GM23338 (cell line): ENCODE results near the gene ZNF532. TPM values are rescaled to one million over a fixed set of nuclear protein-coding genes. Genes with fewer than 3 reads are reported as not detected.

ENCODE experiments used
- ATAC-seq: fragments of 200-7000 bp; cut with Tn5 transposase; 3 replicates; pipeline ENCODE4 v1.9.1; 2020
- DNase-seq: peaks from one replicate; pipeline ENCODE4 v3.0.0-alpha.2; 2015; ENCODE audit warnings: low spot score
- H2AFZ ChIP-seq: fragments of 200-600 bp; sonication (generic); 2 replicates; pipeline ENCODE4 v1.8.0; 2016; ENCODE audit warnings: antibody characterized with exemption, mild to moderate bottlenecking, moderate library complexity
- H3F3A ChIP-seq: fragments of 200-600 bp; sonication (generic); replicated peaks from 2 replicates; pipeline ENCODE4 v1.8.0; 2017; ENCODE audit warnings: antibody characterized with exemption, mixed run types, low read depth
- H3K27ac ChIP-seq: fragments of 200-600 bp; sonication (generic); 2 replicates; pipeline ENCODE4 v1.6.1; 2016; ENCODE audit warnings: low read depth
- H3K27me3 ChIP-seq: fragments of 200-600 bp; sonication (generic); 2 replicates; pipeline ENCODE4 v1.8.0; 2016; ENCODE audit warnings: mild to moderate bottlenecking, mixed run types, moderate library complexity; ENCODE audit not compliant: insufficient read depth
- H3K36me3 ChIP-seq: fragments of 200-600 bp; sonication (generic); 2 replicates; pipeline ENCODE4 v1.8.0; 2016; ENCODE audit warnings: mild to moderate bottlenecking; ENCODE audit not compliant: insufficient read depth
- H3K4me1 ChIP-seq: fragments of 200-600 bp; sonication (generic); 2 replicates; pipeline ENCODE4 v1.8.0; 2016; ENCODE audit warnings: mild to moderate bottlenecking, moderate library complexity; ENCODE audit not compliant: insufficient read depth
- H3K4me2 ChIP-seq: fragments of 200-600 bp; sonication (generic); 2 replicates; pipeline ENCODE4 v1.7.1; 2017; ENCODE audit warnings: mixed run types
- H3K4me3 ChIP-seq: fragments of 200-600 bp; sonication (generic); 2 replicates; pipeline ENCODE4 v1.6.1; 2016; ENCODE audit warnings: mixed run types
- H3K79me2 ChIP-seq: fragments of 200-600 bp; sonication (generic); replicated peaks from 2 replicates; pipeline ENCODE4 v1.8.0; 2017; ENCODE audit warnings: mild to moderate bottlenecking; ENCODE audit not compliant: insufficient read depth
- H3K9me2 ChIP-seq: fragments of 200-600 bp; sonication (generic); 2 replicates; pipeline ENCODE4 v1.8.0; 2017; ENCODE audit not compliant: insufficient read depth
- H4K20me1 ChIP-seq: fragments of 200-600 bp; sonication (generic); replicated peaks from 2 replicates; pipeline ENCODE4 v1.8.0; 2017; ENCODE audit warnings: mild to moderate bottlenecking; ENCODE audit not compliant: insufficient read depth
- H3K27ac Mint-ChIP-seq: 2 replicates; pipeline ENCODE4 v1.8.0; 2020; ENCODE audit warnings: inconsistent platforms, mild to moderate bottlenecking, moderate library complexity, mixed read lengths
- H3K27me3 Mint-ChIP-seq: 3 replicates; pipeline ENCODE4 v1.8.0; 2022; ENCODE audit warnings: low read depth, mild to moderate bottlenecking, moderate library complexity, mixed read lengths, inconsistent platforms; ENCODE audit not compliant: insufficient read depth, poor library complexity
- H3K36me3 Mint-ChIP-seq: 3 replicates; pipeline ENCODE4 v1.8.0; 2021; ENCODE audit warnings: low read depth, mild to moderate bottlenecking, inconsistent platforms, moderate library complexity, mixed read lengths
- H3K4me1 Mint-ChIP-seq: 3 replicates; pipeline ENCODE4 v1.8.0; 2020; ENCODE audit warnings: mild to moderate bottlenecking, inconsistent platforms, mixed read lengths
- H3K4me3 Mint-ChIP-seq: 3 replicates; pipeline ENCODE4 v1.8.0; 2021; ENCODE audit warnings: moderate library complexity, mild to moderate bottlenecking, inconsistent platforms, mixed read lengths
- H3K9me3 Mint-ChIP-seq: 3 replicates; pipeline ENCODE4 v1.8.0; 2020; ENCODE audit warnings: moderate library complexity, mild to moderate bottlenecking, inconsistent platforms, mixed read lengths
- CREB1 ChIP-seq: fragments of 250-450 bp; sonication (Bioruptor Pico); IDR thresholded peaks from 2 replicates; pipeline ENCODE4 v1.5.0; 2020; ENCODE audit warnings: low read depth, mild to moderate bottlenecking, moderate library complexity
- CTCF ChIP-seq, 2 experiments: fragments of 200-600 bp in 1 of 2; sonication (generic) in 1 of 2; conservative IDR thresholded peaks; 2 replicates each; pipeline versions ENCODE4 v1.5.1 to v1.6.1; 2016 to 2017; ENCODE audit warnings: antibody characterized with exemption in 2 of 2, low read depth in 2 of 2, mild to moderate bottlenecking in 2 of 2, moderate library complexity in 1 of 2
- ETS1 ChIP-seq: IDR thresholded peaks from 2 replicates; pipeline ENCODE4 v1.6.1; 2016; ENCODE audit warnings: antibody characterized with exemption
- EZH2 ChIP-seq: fragments of 200-600 bp; sonication (generic); IDR thresholded peaks from one replicate; pipeline ENCODE4 v1.8.0; 2017; ENCODE audit warnings: antibody characterized with exemption, mild to moderate bottlenecking, low read depth; ENCODE audit not compliant: unreplicated experiment
- EZH2phosphoT487 ChIP-seq: fragments of 200-600 bp; sonication (generic); IDR thresholded peaks from one replicate; pipeline ENCODE4 v1.8.1; 2018; ENCODE audit warnings: antibody characterized with exemption; ENCODE audit not compliant: unreplicated experiment
- JUNB ChIP-seq: IDR thresholded peaks from one replicate; pipeline ENCODE4 v1.6.1; 2016; ENCODE audit warnings: antibody characterized with exemption; ENCODE audit not compliant: unreplicated experiment
- NANOG ChIP-seq: IDR thresholded peaks from 2 replicates; pipeline ENCODE4 v1.6.1; 2016; ENCODE audit warnings: antibody characterized with exemption, borderline replicate concordance
- POLR2AphosphoS5 ChIP-seq: IDR thresholded peaks from 2 replicates; pipeline ENCODE4 v1.6.1; 2016; ENCODE audit warnings: antibody characterized with exemption, low read depth
- REST ChIP-seq: IDR thresholded peaks from one replicate; pipeline ENCODE4 v1.6.1; 2018; ENCODE audit warnings: antibody characterized with exemption; ENCODE audit not compliant: unreplicated experiment
- STAT1 ChIP-seq: IDR thresholded peaks from one replicate; pipeline ENCODE4 v1.6.1; 2016; ENCODE audit warnings: antibody characterized with exemption; ENCODE audit not compliant: unreplicated experiment
- ZNF114 ChIP-seq: fragments of 250-450 bp; sonication (Bioruptor Pico); IDR thresholded peaks from 2 replicates; pipeline ENCODE4 v1.5.0; 2020; ENCODE audit warnings: mild to moderate bottlenecking, moderate library complexity
- ZNF331 ChIP-seq: fragments of 250-450 bp; sonication (Bioruptor Pico); IDR thresholded peaks from 2 replicates; pipeline ENCODE4 v1.5.0; 2020; ENCODE audit warnings: low read depth, mild to moderate bottlenecking, moderate library complexity
- ZNF462 ChIP-seq: fragments of 250-450 bp; sonication (Bioruptor Pico); IDR thresholded peaks from 2 replicates; pipeline ENCODE4 v1.5.0; 2020; ENCODE audit warnings: mild to moderate bottlenecking, moderate library complexity
- polyA plus RNA-seq: library from polyadenylated mRNA; unstranded; fragments of >200 nt; fragmentation: Nextera tagmentation; extraction: Ambion mirVana; gene quantifications from 2 replicates; pipeline ENCODE4 v1.2.1, GENCODE V29; 2016
- total RNA-seq: library from RNA; depleted of rRNA; stranded (reverse); fragments of >200 nt; shearing (Covaris generic); gene quantifications from 2 replicates; pipeline ENCODE4 v1.2.3, GENCODE V29; 2014

ZNF532 gene
- total and polyA plus RNA-seq, 2 experiments from 2014 or later = 51.5 to 225 TPM

- Histone ChIP-seq H3K27ac (no peak overlapping the region), H3K79me2 (no peaks in the 10 kb centered on the region), H3K27me3 (no peaks in the 10 kb centered on the region), H4K20me1 (no peaks in the 10 kb centered on the region), H3K4me2 (peak overlapping the region; percentile 29; the same call in 1 of the 2 replicates), H3F3A (0 out of 2 replicates have a peak, but pooled peaks cover 3% of the 10 kb centered on the region), H3K9me2 (peaks cover 2% of the 10 kb centered on the region; the same call in 1 of the 2 replicates), H3K4me3 (no peak overlapping the region), H2AFZ (no peak overlapping the region), H3K36me3 (no peaks in the 10 kb centered on the region), H3K4me1 (peaks cover 28% of the 10 kb centered on the region)
- Mint-ChIP-seq H3K36me3 (no peaks in the 10 kb centered on the region), H3K4me1 (peaks cover 28% of the 10 kb centered on the region), H3K27me3 (peaks cover 4% of the 10 kb centered on the region), H3K4me3 (no peak overlapping the region), H3K27ac (no peak overlapping the region), H3K9me3 (no peaks in the 10 kb centered on the region)
- TF ChIP-seq CTCF (conservative IDR thresholded peaks at IDR 0.05; ENCODE audit: low read depth in 2 of 2) (no peak), REST (no peak), NANOG (no peak), POLR2AphosphoS5 (no peak), STAT1 (no peak), ZNF331 (no peak), JUNB (no peak), ZNF462 (no peak), EZH2phosphoT487 (no peak), ZNF114 (no peak), ETS1 (no peak), CREB1 (CRISPR knock-in tag) (no peak), EZH2 (no peak)
- DNase-seq (no peak), ATAC-seq (no peak)
Observed at GRCh38 chr18:58996696-58997095, 132.0 kb downstream of the ZNF532 start.
